Fibroblast of lung (primary cell): ENCODE data around the gene C3orf85.

Experiments used
- EZH2 ChIP-seq: IDR thresholded peaks from 2 replicates; pipeline ENCODE4 v1.5.1; 2012; ENCODE audit warnings: low read length, control low read depth, mild to moderate bottlenecking; ENCODE audit errors: missing control alignments
- TF ChIP-seq, protein P1 (sequence below), 2 donors: IDR thresholded peaks in 1 of 2; conservative IDR thresholded peaks in 1 of 2; 1 replicate in 1 of 2; 2 replicates in 1 of 2; pipeline ENCODE4 v1.5.1; 2011 to 2012; ENCODE audit warnings: low read length in 2 of 2, control low read depth in 1 of 2, inconsistent platforms in 1 of 2, low read depth in 1 of 2, mild to moderate bottlenecking in 1 of 2

GRCh38 chr3:109118584-109118983, 17.9 kb upstream of the C3orf85 start:
- TF ChIP-seq EZH2, result no peak
- TF ChIP-seq, protein P1, sequence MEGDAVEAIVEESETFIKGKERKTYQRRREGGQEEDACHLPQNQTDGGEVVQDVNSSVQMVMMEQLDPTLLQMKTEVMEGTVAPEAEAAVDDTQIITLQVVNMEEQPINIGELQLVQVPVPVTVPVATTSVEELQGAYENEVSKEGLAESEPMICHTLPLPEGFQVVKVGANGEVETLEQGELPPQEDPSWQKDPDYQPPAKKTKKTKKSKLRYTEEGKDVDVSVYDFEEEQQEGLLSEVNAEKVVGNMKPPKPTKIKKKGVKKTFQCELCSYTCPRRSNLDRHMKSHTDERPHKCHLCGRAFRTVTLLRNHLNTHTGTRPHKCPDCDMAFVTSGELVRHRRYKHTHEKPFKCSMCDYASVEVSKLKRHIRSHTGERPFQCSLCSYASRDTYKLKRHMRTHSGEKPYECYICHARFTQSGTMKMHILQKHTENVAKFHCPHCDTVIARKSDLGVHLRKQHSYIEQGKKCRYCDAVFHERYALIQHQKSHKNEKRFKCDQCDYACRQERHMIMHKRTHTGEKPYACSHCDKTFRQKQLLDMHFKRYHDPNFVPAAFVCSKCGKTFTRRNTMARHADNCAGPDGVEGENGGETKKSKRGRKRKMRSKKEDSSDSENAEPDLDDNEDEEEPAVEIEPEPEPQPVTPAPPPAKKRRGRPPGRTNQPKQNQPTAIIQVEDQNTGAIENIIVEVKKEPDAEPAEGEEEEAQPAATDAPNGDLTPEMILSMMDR (conservative IDR thresholded peaks at IDR 0.05 in 1 of 2, IDR thresholded peaks at IDR 0.05 in 1 of 2; ENCODE audit: low read depth in 1 of 2, low read length in 2 of 2), result no peak
